Tibial nerve (tissue), 4 donors: ENCODE measurements around the gene SEMA6A.

Experiments
- EP300 ChIP-seq, 2 donors: sonication (generic); formaldehyde crosslinking; IDR thresholded peaks; one replicate each; pipeline ENCODE4 v1.6.1; 2017; ENCODE audit warnings: antibody characterized with exemption in 2 of 2, mild to moderate bottlenecking in 1 of 2
- TF ChIP-seq, protein P1 (sequence below), 5 experiments: fragments of 200-600 bp in 3 of 5; fragments of 450-650 bp in 2 of 5; sonication (generic) in 3 of 5; IDR thresholded peaks; one replicate each; pipeline ENCODE4 v1.5.1; 2016 to 2019; ENCODE audit warnings: antibody characterized with exemption in 5 of 5, mild to moderate bottlenecking in 3 of 5, moderate library complexity in 2 of 5

DNA sequence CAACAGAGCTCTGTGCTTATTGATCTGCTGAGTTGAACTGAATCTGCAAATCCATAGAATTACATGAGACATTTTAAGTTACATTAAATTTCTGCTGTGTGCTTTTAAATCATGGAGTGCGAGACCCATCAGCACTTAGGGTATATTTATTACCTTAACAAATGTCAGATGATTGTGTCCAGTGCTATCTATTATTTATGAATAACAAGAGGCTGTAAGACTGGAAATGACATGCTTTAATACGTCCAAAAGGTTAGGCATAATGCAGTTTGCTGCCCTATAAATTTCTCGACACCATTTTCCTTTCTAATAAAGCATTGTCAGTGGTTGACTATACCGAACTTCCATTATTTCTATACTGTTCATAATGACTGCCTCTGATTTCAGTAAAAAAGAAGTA, 117.6 kb downstream of the SEMA6A start:
- no peak for TF ChIP-seq EP300 (IDR thresholded peaks at IDR 0.05)
- TF ChIP-seq, protein P1, sequence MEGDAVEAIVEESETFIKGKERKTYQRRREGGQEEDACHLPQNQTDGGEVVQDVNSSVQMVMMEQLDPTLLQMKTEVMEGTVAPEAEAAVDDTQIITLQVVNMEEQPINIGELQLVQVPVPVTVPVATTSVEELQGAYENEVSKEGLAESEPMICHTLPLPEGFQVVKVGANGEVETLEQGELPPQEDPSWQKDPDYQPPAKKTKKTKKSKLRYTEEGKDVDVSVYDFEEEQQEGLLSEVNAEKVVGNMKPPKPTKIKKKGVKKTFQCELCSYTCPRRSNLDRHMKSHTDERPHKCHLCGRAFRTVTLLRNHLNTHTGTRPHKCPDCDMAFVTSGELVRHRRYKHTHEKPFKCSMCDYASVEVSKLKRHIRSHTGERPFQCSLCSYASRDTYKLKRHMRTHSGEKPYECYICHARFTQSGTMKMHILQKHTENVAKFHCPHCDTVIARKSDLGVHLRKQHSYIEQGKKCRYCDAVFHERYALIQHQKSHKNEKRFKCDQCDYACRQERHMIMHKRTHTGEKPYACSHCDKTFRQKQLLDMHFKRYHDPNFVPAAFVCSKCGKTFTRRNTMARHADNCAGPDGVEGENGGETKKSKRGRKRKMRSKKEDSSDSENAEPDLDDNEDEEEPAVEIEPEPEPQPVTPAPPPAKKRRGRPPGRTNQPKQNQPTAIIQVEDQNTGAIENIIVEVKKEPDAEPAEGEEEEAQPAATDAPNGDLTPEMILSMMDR (IDR thresholded peaks at IDR 0.05): no peak
